GM18873 (cell line): Measurements from ENCODE around the gene MSRB3.

Source experiments
- ATAC-seq: cut with Tn5 transposase; IDR thresholded peaks from one replicate; pipeline ENCODE4 v1.9.1; 2021; ENCODE audit warnings: mild to moderate bottlenecking, moderate library complexity, moderate number of reproducible peaks; ENCODE audit not compliant: unreplicated experiment, low FRiP score

The MSRB3 gene

GRCh38 chr12:65324056-65324455 is 45.6 kb downstream of the MSRB3 start:
- no peak for ATAC-seq

GRCh38 chr12:65324551-65324950 is 46.1 kb downstream of the MSRB3 start:
- no peak for ATAC-seq

GRCh38 chr12:65325183-65325582 is 46.7 kb downstream of the MSRB3 start:
- ATAC-seq, result no peak

GRCh38 chr12:65326616-65327015 is 48.1 kb downstream of the MSRB3 start:
- ATAC-seq, result no peak

- no peak for ATAC-seq
These were observed 49.0 kb downstream of the MSRB3 start for GRCh38 chr12:65327207-65328076.

GRCh38 chr12:65329721-65330120 is 51.2 kb downstream of the MSRB3 start:
- no peak for ATAC-seq

- no peak for ATAC-seq
These were observed 51.8 kb downstream of the MSRB3 start for GRCh38 chr12:65330331-65330730.

GRCh38 chr12:65331456-65331855 is 53.0 kb downstream of the MSRB3 start:
- ATAC-seq, result no peak

GRCh38 chr12:65333649-65334048 is 55.2 kb downstream of the MSRB3 start:
- no peak for ATAC-seq

GRCh38 chr12:65334521-65334920 is 56.0 kb downstream of the MSRB3 start:
- ATAC-seq, result no peak

GRCh38 chr12:65335021-65335714 is 56.7 kb downstream of the MSRB3 start:
- ATAC-seq, result no peak

GRCh38 chr12:65335981-65336380 is 57.5 kb downstream of the MSRB3 start:
- no peak for ATAC-seq

GRCh38 chr12:65339161-65339560 is 60.7 kb downstream of the MSRB3 start:
- ATAC-seq, result no peak

GRCh38 chr12:65343230-65343629 is 64.7 kb downstream of the MSRB3 start:
- no peak for ATAC-seq

GRCh38 chr12:65343801-65344200 is 65.3 kb downstream of the MSRB3 start:
- ATAC-seq, result no peak

GRCh38 chr12:65355461-65355860 is 77.0 kb downstream of the MSRB3 start:
- no peak for ATAC-seq

- ATAC-seq, result no peak
These were observed 84.0 kb downstream of the MSRB3 start for GRCh38 chr12:65362234-65363031.

- no peak for ATAC-seq
These were observed 85.6 kb downstream of the MSRB3 start for GRCh38 chr12:65364046-65364445.

GRCh38 chr12:65367396-65367795 is 88.9 kb downstream of the MSRB3 start:
- no peak for ATAC-seq

GRCh38 chr12:65368055-65368454 is 89.6 kb downstream of the MSRB3 start:
- no peak for ATAC-seq

GRCh38 chr12:65372574-65372973 is 94.1 kb downstream of the MSRB3 start:
- ATAC-seq, result no peak
